ENCODE measurements around the gene NAXD.

NAXD gene

GRCh38 chr13:110635405-110636002 lies 20.2 kb downstream of the NAXD start:
- no peak for TF ChIP-seq CTCF (IDR thresholded peaks at IDR 0.05; ENCODE audit: low read depth, low read length, missing control alignments)
- DNase-seq (ENCODE audit: low read depth): no peak
- no peak overlapping the region for H3K4me3 ChIP-seq (ENCODE audit: low read depth, low read length)

DNA sequence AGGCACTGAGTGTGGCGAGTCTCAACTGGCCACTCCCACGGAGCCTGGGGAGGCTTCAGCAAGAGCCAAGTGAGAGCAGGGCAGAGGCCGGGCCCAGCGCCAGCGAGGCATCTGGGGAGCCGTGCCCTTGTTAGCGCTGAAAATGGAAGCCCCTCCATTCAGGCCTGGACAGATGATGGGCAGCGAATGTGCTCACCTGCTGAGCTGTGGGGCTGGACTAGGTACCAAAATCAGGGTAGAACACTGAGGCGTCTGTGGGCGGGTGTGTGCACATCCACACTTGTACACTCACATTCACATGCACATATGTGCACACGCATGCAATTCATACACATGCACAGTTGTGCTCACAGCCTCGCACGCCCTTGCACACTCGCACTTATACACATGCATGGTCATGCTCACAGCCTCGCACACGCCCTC lies 20.7 kb downstream of the NAXD start:
- H3K4me3 ChIP-seq (ENCODE audit: low read depth, low read length): no peak overlapping the region
- TF ChIP-seq CTCF (IDR thresholded peaks at IDR 0.05; ENCODE audit: low read depth, low read length, missing control alignments): no peak
- DNase-seq (ENCODE audit: low read depth): peak; percentile 22

DNA sequence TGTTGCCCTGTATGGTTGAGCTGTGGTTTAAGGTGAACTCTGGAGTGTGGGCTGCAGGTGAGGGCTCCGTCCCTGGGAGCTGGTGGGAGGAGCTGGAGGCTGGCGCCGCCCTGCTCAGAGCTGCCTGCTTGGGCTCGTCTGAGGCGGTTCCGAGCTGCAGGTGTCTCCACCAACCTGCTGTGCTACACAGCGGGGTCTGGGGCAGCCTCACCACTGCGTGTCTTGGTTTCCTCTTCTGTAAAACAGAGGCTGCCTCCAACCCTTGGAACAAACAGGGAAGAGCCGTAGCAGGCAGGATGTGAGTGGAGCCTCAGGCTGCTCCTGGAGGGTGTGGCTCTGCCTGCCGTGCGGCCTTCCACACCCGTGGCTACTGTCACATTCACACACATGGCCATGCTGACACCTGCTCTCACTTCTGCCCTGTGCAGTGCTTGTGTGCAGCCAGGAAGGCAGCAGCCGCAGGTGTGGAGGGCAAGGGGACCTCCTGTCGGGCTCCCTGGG lies 21.4 kb downstream of the NAXD start:
- no peak overlapping the region for H3K4me3 ChIP-seq (ENCODE audit: low read depth, low read length)
- DNase-seq (ENCODE audit: low read depth): no peak
- no peak for TF ChIP-seq CTCF (IDR thresholded peaks at IDR 0.05; ENCODE audit: low read depth, low read length, missing control alignments)

- no peak for DNase-seq (ENCODE audit: low read depth)
- TF ChIP-seq CTCF (IDR thresholded peaks at IDR 0.05; ENCODE audit: low read depth, low read length, missing control alignments): no peak
- H3K4me3 ChIP-seq (ENCODE audit: low read depth, low read length): no peak overlapping the region
These were observed 21.9 kb downstream of the NAXD start for GRCh38 chr13:110637275-110637674.

GRCh38 chr13:110637747-110638146 lies 22.4 kb downstream of the NAXD start:
- no peak for DNase-seq (ENCODE audit: low read depth)
- TF ChIP-seq CTCF (IDR thresholded peaks at IDR 0.05; ENCODE audit: low read depth, low read length, missing control alignments): no peak
- no peak overlapping the region for H3K4me3 ChIP-seq (ENCODE audit: low read depth, low read length)

- DNase-seq (ENCODE audit: low read depth): no peak
- H3K4me3 ChIP-seq (ENCODE audit: low read depth, low read length): no peak overlapping the region
- no peak for TF ChIP-seq CTCF (IDR thresholded peaks at IDR 0.05; ENCODE audit: low read depth, low read length, missing control alignments)
These were observed 22.9 kb downstream of the NAXD start for GRCh38 chr13:110638257-110638656.

Measured in GM12864 (cell line).